NCI-H1092 treated with DMSO at 0.1 percent for 48 hours (cell line): ENCODE data around the gene RLF.
A peak's percentile ranks its signal among the peaks of the same experiment; 100 is the strongest.

Experiments
- DNase-seq: peaks from one replicate; lab custom pipeline; 2025; lab: John Stamatoyannopoulos, UW

Gene RLF, protein sequence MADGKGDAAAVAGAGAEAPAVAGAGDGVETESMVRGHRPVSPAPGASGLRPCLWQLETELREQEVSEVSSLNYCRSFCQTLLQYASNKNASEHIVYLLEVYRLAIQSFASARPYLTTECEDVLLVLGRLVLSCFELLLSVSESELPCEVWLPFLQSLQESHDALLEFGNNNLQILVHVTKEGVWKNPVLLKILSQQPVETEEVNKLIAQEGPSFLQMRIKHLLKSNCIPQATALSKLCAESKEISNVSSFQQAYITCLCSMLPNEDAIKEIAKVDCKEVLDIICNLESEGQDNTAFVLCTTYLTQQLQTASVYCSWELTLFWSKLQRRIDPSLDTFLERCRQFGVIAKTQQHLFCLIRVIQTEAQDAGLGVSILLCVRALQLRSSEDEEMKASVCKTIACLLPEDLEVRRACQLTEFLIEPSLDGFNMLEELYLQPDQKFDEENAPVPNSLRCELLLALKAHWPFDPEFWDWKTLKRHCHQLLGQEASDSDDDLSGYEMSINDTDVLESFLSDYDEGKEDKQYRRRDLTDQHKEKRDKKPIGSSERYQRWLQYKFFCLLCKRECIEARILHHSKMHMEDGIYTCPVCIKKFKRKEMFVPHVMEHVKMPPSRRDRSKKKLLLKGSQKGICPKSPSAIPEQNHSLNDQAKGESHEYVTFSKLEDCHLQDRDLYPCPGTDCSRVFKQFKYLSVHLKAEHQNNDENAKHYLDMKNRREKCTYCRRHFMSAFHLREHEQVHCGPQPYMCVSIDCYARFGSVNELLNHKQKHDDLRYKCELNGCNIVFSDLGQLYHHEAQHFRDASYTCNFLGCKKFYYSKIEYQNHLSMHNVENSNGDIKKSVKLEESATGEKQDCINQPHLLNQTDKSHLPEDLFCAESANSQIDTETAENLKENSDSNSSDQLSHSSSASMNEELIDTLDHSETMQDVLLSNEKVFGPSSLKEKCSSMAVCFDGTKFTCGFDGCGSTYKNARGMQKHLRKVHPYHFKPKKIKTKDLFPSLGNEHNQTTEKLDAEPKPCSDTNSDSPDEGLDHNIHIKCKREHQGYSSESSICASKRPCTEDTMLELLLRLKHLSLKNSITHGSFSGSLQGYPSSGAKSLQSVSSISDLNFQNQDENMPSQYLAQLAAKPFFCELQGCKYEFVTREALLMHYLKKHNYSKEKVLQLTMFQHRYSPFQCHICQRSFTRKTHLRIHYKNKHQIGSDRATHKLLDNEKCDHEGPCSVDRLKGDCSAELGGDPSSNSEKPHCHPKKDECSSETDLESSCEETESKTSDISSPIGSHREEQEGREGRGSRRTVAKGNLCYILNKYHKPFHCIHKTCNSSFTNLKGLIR (N-terminal part only)

DNA sequence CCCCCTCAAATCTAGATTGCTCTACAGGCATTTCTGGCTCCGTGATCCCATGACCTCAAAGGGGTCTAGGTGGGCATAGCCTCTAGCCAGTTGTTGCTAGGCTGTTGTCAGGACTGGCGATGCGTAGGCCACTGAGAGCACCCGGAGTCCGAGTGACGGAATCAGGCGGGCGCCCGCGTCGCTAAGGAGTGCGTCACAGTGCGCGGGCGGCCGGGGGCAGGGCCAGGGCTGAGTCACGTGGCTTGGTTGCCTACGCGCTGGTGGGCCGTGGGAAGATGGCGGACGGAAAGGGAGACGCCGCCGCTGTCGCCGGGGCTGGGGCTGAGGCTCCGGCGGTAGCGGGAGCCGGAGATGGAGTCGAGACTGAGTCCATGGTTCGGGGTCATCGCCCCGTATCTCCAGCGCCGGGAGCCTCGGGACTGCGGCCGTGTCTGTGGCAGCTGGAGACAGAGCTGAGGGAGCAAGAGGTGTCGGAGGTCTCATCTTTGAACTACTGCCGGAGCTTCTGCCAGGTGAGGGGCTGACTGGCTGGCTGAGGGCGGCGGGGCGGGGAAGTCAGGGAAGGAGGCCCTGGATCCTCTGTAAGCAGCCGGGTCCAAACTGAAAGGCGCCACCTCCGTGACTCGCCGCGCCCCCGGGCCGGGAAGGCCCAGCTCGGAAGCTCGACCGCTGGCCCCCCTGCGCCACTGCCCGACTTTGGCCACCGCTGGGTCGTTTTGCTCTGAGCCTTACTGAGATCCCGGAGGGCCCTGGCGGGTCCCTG is at the start of gene RLF:
Gene RLF, plus strand, starts transcription at position 263 of the 763 bp plus-strand sequence. Its CDS starts 13 bp downstream, at position 276.
- peak; percentile 100 for DNase-seq

DNA sequence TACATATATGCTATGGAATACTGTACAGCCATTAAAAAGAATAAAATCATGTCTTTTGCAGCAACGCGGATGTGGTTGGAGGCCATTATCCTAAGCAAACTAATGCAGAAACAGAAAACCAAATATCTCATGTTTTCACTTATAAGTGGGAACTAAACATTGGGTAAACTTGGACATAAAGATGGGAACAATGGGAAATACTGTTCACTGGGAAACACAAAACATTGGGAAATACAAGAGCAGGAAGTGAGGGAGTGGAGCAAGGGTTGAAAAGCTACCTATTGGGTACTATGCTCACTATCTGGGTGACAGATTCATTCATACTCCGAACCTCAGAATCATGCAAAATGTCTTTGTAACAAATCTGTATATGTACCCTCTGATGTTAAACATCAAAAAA is 46.8 kb upstream of the RLF start:
- DNase-seq, result no peak

DNA sequence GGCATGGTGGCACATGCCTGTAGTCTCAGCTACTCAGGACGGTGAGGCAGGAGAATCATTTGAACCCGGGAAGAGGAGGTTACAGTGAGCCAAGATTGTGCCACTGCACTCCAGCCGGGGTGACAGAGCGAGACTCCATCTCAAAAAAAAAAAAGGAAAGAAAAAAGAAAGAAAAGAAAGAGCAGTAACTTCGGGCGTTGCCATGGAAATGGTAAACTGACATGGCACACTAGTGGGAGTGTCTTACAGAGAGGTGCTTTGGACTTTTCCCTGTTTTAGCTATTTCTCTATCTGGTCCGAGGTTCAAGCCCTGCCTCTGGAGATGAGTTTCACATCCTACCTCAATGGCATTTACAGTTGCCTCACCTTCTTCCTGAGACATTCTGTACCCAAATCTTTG is 41.1 kb upstream of the RLF start:
- DNase-seq, result no peak

DNA sequence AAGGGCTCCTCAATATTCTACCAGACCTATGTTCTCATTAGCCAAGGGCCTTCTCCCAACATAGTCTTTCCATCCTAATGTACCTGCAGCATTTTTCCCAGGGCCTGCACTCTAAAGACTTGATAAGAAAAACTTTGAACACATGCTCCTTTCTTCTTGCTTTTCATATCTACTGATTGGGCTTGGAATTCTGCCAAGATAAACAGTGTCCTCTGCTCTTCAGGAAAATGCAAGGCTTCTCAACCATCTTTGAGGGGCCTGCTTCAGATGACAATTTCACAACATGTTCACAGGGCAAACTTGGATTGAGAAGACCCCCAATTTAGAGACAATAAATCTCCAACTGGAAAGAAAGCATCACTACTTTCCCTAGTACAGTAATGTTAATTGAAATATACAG is 38.3 kb upstream of the RLF start:
- DNase-seq, result no peak

DNA sequence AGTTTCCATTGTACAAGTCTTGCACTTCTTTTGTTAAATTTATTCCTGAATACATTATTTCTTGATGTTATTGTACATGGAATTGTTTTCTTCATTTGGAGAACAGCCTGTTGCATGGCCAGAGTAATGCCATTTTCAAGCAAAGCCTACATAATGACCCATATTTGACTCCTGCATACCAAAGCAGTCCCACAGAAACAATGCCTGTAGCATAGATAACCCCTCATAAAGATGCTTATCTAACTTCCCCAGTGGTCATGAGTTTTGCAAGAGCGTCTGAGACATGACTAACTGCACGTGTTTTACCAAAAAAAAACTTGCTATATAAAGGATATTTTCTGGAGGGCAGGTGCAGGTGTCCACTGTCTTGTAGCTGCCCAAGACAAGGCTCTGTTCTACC is 30.3 kb upstream of the RLF start:
- no peak for DNase-seq

DNA sequence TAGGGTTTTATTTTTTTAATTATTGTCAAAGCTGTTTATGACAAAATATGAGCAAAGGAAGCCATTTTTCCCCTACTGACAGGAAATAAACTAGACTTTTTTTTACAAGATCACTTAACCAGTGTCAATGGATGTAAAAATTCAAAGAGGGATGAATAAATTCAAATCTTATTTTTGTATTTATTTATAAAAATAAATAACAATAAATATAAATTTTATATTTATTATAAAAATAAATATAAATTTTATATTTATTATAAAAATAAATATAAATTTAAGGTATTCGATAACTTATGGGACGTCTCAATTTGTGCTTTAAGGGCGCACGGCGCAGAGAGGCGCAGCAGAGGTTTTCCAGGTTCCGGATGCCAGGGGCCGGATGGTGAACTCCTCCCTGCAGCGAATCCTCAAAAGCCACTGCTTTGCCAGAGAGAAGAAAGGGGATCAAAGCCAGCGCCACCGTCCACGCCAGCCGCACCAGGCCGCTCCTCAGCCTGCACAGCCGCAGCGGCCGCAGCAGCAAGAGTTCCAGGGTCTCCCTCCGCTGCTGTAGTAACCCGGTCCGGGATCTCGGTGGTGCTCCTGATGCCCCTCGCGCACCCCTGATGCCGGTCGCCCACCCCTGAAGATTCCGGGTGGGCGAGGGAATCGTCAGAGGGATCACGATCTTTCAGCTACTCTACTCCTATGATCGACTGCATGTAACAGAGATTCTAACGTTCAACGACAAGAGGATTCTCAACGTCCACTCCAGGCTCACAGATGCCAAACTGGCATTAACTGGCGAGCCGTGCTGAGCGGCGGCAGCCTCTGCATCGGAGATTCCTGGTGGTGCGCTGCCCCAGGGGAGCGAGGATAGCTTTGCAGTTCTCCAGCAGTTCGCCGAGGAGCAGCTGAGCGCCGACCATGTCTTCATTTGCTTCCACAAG is 28.5 kb upstream of the RLF start:
- peak; percentile 78 for DNase-seq

DNA sequence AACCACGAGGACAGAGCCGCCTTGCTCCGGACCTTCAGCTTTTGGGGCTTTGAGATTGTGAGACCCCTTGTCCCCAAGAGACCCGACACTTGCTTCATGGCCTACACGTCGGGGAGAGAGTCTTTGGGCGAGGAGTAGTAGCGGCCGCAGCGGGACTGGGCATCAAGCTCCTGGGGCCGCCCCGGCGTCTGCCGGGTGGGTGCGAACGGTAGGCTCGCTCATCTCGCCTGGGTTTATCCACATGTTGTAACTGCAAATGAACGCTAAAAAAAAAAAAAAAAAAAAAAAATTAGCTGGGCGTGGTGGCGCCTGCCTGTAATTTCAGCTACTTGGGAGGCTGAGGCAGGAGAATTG is 27.9 kb upstream of the RLF start:
- DNase-seq, result no peak

DNA sequence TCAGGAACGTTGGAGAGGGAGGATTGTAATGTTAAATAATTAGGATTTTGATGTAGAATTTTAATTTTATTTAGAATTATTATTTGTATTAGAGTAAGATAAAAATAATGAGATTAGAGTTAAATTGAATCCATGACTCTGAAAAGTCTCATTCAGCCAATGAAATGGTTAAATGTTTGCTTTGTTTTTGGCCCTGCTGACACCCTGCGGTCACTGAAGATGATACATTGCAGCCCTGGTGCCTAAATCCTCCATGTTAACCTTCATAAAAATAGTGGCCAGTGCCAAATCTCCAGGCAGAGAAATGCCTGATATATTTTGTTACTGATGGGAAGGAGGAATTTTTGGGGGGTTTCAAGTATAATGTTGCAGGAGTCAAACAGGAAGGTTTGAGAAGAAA is 27.3 kb upstream of the RLF start:
- no peak for DNase-seq

DNA sequence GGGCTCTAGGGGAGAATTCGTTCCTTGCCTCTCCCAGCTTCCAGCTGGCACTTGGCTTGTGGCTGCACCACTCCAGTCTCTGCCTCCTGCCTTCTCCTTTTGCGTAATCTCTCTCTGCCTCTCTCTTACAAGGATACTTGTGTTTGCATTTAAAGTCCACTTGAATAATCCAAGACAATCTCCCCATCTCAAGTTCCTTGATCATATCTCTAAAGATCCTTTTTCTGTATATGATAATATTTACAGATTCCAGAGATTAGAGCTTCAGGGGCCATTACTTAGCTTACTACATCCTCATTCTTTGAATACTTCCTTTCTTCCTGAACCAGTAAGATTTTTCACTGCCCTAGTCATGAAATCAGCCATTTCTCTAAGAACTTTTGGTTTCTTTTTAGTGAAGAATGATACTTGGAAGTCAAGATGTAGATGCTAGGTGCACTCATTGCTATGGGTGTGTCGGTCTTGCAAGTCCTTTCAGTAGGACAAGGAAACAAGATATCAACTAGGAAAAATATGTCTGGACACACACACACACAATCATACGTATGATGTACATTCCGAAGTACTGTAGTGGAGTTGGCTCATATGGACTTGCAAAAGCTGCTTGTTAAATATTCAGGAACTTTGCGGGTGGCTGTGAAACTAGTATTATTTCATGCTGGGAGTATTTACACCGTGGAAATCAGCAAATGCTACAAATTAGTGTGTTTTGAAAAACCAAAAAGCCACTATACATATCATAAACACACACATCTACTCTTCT is 20.8 kb upstream of the RLF start:
- no peak for DNase-seq

DNA sequence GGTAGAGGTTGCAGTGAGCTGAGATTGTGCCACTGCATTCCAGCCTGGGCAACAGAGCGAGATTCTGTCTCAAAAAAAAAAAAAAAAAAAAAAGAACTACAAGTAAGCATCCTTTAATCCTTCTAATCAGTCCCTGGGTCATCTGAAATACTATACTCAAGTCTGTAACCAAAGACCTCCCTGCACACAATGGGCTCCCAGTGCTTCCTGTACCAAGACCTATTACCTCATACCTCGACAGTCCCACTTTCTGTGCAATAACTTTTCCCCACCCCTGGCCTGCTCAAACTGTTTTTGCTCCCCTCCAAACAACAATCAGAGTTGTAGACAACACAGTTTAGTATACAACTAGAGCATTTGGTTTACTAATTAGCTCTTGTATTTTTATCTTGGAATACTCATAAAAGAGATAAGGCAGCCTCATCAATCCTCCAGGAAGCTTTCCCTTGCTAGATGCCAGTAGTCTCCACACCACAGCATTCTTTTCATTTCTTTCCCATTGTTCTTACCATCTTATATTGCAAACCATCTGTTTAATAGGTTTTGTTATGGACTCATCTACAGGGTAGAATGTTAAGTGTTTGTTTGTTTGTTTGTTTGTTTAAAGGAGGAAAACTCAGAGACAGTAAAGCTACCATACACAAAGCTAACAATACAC is 19.2 kb upstream of the RLF start:
- DNase-seq, result no peak

DNA sequence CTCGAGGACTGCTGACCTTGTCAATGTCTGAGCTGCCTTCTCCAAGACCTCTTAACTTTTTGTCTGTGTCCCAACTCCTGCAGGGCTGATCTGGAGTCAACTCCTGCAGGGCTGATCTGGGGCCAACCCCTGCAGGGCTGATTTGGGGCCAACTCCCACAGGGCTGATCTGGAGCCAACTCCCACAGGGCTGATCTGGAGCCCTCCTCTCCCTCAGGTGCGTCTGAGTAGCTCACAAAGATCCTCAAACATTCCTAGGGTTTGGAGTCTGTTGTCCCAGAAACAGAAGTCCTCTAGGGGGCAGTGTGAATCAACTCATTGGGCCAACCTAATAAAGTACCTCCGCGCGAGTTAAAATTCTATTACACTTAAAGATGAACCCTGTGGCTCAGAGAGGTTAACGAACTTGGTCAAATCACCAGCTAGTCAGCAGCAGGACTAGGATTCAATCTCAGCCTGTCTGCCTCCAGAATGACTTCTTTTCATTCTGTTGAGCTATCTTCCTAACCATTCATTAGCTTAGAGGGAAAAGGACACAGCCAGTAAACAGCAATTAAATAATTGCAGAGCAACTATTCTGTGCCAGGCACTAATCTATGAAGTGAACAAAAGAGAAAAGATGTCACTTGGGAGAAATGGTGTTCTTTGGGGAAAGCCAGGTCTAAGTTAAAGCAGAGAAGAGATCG is 17.2 kb upstream of the RLF start:
- peak; percentile 100 for DNase-seq

DNA sequence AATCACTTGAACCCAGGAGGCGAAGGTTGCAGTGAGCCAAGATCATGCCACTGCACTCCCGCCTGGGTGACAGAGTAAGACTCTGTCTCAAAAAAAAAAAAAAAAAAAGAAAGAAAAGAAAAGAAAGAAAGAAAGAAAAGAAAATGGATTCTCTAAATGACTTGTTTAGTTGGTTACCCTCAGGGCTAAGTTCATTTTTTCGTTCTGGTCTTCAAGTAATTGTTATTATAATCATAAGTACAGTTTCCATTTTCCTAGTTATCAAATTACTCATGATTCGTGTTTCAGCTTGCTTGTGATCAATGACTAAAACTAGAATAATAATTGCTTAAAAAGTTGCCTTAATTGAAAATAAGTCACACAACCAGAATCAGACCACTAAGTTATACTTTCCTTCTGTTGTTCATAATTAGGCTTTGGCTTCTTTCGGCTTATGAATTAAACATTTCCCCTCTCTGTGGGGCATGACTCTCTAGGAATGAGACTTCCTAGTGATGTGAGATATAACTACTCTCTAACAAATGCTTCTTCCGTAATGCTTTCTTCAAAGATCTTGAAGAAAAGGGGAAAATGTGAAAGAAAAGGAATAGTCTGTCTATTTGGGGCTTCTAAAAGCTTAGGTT is 9.6 kb upstream of the RLF start:
- peak; percentile 87 for DNase-seq

DNA sequence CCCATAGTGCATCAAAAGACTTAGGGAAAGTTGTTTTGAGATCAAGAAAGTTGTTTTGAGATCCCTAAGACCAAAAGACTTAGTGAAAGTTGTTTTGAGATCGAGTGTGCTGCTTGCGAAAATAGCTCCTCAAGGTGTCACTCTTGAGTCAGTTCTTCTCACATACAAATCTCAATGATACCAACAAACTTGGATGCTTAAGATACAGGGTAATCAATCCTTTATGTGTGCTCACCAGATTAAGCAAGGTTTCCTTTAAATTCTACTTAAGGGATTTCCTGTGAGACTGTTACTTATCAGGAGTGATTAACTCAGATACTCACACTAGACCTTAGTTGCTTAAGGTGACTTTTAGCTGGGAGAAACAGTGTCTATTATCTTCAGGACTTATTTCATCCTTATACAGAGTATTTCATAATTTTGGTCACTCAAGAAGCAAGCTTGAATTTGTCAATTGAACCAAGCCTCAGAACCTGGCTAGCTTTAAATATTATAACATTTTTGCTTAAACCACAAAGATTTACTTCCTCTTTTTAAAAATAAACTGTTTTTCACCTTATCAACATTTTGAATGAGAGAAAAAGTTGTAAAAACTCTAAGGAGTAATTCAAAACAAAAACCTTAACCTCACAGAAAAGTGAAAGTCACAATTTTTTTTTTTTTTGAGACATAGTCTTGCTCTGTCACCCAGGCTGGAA is 8.0 kb upstream of the RLF start:
- DNase-seq, result peak; percentile 100

DNA sequence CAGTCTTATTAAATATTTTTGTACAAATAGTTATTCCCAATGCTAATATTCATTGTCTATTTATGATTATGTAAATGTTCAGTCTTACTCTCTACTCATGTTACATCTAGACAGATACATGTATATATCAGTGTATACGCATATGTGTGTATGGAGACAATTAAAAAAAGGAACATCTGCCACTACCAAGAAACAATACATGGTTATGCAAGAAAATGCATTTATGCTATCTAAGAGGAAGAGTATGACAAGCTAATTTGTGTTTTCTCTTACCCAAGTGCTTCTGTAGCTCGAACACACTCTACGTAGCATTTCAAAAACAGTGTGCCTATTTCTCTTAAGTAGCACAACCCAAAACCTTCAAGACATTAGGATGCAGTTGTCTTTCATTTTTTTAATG is 6.1 kb upstream of the RLF start:
- DNase-seq, result peak; percentile 83

DNA sequence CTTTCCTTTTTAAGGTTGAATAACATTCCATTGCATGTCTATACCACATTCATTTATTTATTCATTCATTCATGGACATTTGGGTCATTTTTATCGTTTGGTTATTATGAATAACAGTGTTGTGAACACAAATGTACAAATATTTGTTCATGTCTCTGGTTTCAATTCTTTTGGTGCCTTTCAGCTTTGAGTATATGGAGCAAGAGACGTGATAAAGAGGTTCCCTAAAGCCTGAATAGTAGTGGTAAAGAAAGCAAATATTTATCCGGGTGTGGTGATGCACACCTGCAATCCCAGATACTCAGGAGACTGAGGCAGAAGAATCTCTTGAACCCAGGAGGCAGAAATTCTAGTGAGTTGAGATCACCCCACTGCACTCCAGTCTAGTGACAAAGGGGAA is 5.3 kb upstream of the RLF start:
- DNase-seq, result peak; percentile 84

DNA sequence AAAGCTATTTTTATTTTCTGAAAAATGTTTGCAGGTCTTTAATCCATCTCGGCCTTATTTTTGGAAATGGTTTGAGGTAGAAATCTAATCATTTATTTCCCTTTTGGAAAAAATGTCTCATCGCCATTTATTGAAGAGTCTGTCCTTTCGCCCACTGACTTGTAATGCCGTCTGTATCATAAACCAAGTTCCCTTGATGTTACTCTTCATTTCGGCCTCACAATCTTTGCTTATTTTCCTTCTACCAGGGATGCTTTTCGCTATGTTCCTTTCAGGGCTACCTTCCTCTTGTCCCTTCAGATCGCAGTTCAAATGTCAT is 422 bp upstream of the RLF start:
- DNase-seq, result no peak

DNA sequence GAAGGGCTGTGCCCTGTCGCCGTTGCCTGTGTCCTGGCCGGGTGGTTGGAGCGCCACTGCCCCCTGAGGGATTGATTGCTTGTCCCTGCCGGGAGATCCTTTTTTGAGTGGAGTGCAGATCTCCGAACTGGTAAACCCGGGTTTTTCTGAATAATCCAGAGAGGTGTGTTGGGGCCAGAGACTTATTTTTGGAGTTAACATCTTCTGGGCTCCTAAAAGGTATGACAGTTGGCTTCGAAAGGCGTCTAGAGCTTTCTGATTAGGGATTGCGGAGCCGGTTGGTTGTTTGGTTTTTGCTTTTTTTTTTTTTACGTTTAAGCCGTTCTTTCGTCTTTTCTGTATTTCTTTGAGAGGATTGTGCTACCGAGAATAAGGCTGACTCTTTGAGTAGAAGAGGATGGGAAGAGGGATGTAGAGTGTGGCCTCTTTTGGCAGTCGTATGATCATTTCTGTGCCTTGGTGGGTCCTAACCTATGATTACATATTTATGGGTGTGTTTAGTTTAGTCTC is 756 bp downstream of the RLF start:
- DNase-seq, result peak; percentile 100
